ENCODE results near the gene CPA4. TPM values are rescaled to one million over a fixed set of nuclear protein-coding genes. Genes with fewer than 3 reads are reported as not detected.

The CPA4 gene
- total RNA-seq, 4 donors from 2014 or later = 0.22 to 0.51 TPM; not detected in 2

- TF ChIP-seq CTCF (IDR thresholded peaks at IDR 0.05; ENCODE audit: low read depth) = no peak
Measured at GRCh38 chr7:130298544-130299326, 5.8 kb downstream of the CPA4 start.

GRCh38 chr7:130299866-130300265 is 6.9 kb downstream of the CPA4 start:
- no peak for TF ChIP-seq CTCF (IDR thresholded peaks at IDR 0.05; ENCODE audit: low read depth)

GRCh38 chr7:130301501-130302020 is 8.6 kb downstream of the CPA4 start:
- no peak for TF ChIP-seq CTCF (IDR thresholded peaks at IDR 0.05; ENCODE audit: low read depth)

GRCh38 chr7:130302649-130303048 is 9.7 kb downstream of the CPA4 start:
- no peak for TF ChIP-seq CTCF (IDR thresholded peaks at IDR 0.05; ENCODE audit: low read depth)

GRCh38 chr7:130303127-130303526 is 10.2 kb downstream of the CPA4 start:
- no peak for TF ChIP-seq CTCF (IDR thresholded peaks at IDR 0.05; ENCODE audit: low read depth)

- no peak for TF ChIP-seq CTCF (IDR thresholded peaks at IDR 0.05; ENCODE audit: low read depth)
Measured at GRCh38 chr7:130303551-130303950, 10.6 kb downstream of the CPA4 start.

GRCh38 chr7:130303982-130304381 is 11.0 kb downstream of the CPA4 start:
- no peak for TF ChIP-seq CTCF (IDR thresholded peaks at IDR 0.05; ENCODE audit: low read depth)

All from subcutaneous adipose tissue (tissue), 4 donors.